Tibial artery (tissue), 4 donors: Measurements from ENCODE around the gene UBASH3B.

Experiments
- DNase-seq, 2 donors: peaks; one replicate each; pipeline ENCODE4 v3.0.0-alpha.2; 2019
- H3K27ac ChIP-seq, 2 donors: fragments of 200-600 bp; sonication (generic) in 1 of 2; 1 replicate in 1 of 2; 2 replicates in 1 of 2; pipeline ENCODE4 v1.5.1; 2018 to 2019; ENCODE audit warnings: mild to moderate bottlenecking in 1 of 2
- H3K27me3 ChIP-seq, 2 donors: fragments of 200-600 bp; sonication (generic) in 1 of 2; one replicate each; pipeline versions ENCODE4 v1.5.1 to v1.6.0; 2016 to 2019
- H3K36me3 ChIP-seq, 3 donors: fragments of 200-600 bp; sonication (generic) in 2 of 3; one replicate each; pipeline ENCODE4 v1.5.1; 2016 to 2019; ENCODE audit warnings: mild to moderate bottlenecking in 2 of 3
- H3K4me1 ChIP-seq, 4 donors: fragments of 200-600 bp; sonication (generic) in 2 of 4; 1 replicate in 3 of 4; 2 replicates in 1 of 4; pipeline ENCODE4 v1.5.1; 2016 to 2019
- H3K4me3 ChIP-seq, 2 donors: fragments of 200-600 bp; sonication (generic) in 1 of 2; 1 replicate in 1 of 2; 2 replicates in 1 of 2; pipeline ENCODE4 v1.5.1; 2018 to 2019; ENCODE audit warnings: mild to moderate bottlenecking in 2 of 2
- H3K9me3 ChIP-seq, 3 donors: fragments of 200-600 bp; sonication (generic) in 1 of 3; one replicate each; pipeline ENCODE4 v1.5.1; 2016 to 2019
- intact Hi-C: fragments of 100-400 bp; cut with DNase I; formaldehyde crosslinking; loops from one replicate; pipeline ENCODE4 v1.15.0; 2023; ENCODE audit warnings: low total_unique reads
- TF ChIP-seq, protein P1 (sequence below), 2 experiments: fragments of 200-600 bp in 1 of 2; fragments of 450-650 bp in 1 of 2; IDR thresholded peaks; one replicate each; pipeline ENCODE4 v1.5.1; 2017 to 2019; ENCODE audit warnings: antibody characterized with exemption in 2 of 2, mild to moderate bottlenecking in 1 of 2, moderate library complexity in 1 of 2

UBASH3B gene

DNA sequence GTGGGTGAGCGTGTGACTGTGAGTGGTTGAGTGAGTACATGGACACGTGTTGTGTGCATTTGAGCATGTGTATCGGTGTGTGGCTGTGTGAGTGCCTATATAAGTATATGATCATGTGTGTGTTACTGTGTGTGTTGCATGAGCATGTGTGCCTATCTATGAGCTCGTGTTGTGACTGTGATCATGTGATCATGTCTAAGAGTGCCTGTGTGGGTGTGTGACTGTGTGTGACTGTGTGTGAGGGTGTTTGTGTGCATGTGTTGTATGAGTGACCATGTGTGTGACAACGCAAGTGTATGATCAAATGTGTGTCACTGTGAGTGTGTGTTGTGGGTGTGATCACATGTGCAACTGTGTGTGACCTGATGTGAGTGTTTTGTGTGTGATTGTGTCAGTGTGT is 88.8 kb downstream of the UBASH3B start:
- no peaks in the 10 kb centered on the region for H3K36me3 ChIP-seq
- no peak overlapping the region for H3K27ac ChIP-seq
- H3K4me3 ChIP-seq: no peak overlapping the region
- no peaks in the 10 kb centered on the region for H3K27me3 ChIP-seq
- TF ChIP-seq, protein P1, sequence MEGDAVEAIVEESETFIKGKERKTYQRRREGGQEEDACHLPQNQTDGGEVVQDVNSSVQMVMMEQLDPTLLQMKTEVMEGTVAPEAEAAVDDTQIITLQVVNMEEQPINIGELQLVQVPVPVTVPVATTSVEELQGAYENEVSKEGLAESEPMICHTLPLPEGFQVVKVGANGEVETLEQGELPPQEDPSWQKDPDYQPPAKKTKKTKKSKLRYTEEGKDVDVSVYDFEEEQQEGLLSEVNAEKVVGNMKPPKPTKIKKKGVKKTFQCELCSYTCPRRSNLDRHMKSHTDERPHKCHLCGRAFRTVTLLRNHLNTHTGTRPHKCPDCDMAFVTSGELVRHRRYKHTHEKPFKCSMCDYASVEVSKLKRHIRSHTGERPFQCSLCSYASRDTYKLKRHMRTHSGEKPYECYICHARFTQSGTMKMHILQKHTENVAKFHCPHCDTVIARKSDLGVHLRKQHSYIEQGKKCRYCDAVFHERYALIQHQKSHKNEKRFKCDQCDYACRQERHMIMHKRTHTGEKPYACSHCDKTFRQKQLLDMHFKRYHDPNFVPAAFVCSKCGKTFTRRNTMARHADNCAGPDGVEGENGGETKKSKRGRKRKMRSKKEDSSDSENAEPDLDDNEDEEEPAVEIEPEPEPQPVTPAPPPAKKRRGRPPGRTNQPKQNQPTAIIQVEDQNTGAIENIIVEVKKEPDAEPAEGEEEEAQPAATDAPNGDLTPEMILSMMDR (IDR thresholded peaks at IDR 0.05): no peak
- no peaks in the 10 kb centered on the region for H3K9me3 ChIP-seq
- no peaks in the 10 kb centered on the region for H3K4me1 ChIP-seq
- no peak for DNase-seq
- intact Hi-C loops: no loop called here

DNA sequence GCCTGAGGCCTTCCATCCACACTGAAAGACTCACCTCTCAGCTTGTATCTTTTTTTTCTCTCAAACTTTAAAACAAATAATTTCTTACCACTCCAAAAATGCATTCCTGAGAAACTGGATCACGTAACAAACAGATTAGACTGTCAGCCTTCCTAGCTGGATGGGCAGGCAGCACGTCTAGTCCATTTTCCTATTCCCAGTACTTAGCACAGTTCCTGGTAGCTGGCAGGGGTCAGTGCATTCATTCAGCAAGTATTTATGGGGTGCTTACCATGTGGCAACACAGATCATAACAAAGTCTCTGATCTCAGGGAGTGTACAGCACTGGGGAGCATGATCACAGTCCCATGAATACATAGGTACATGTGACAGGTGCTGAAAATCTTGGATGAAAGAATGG is 89.6 kb downstream of the UBASH3B start:
- H3K27ac ChIP-seq: no peak overlapping the region
- no peak overlapping the region for H3K4me3 ChIP-seq
- H3K4me1 ChIP-seq: no peaks in the 10 kb centered on the region
- DNase-seq: no peak
- no peaks in the 10 kb centered on the region for H3K36me3 ChIP-seq
- intact Hi-C loops: no loop called here
- TF ChIP-seq, protein P1 (IDR thresholded peaks at IDR 0.05): no peak
- H3K27me3 ChIP-seq: no peaks in the 10 kb centered on the region
- no peaks in the 10 kb centered on the region for H3K9me3 ChIP-seq

DNA sequence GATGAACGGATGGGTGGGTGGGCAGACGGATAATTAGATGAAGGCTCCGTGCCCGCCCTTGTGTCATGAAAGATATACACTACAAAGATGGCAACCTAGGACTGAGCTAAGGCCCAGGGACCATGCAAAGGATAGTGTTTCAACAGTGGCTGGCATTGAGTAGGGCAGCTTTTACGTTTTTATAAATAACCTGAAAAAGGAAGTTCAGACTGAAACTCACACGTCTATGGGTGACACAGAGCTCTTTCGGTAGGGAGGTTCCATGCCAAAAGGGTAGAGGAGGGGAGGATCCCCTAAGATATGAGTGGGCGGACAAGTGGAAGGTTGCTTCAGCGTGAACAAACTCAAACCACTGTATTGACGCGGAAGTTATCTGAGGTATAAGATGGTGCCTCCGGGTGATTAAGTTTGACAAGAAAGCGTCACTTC is 90.5 kb downstream of the UBASH3B start:
- Histone ChIP-seq H3K9me3 (no peaks in the 10 kb centered on the region), H3K36me3 (no peaks in the 10 kb centered on the region), H3K4me1 (no peaks in the 10 kb centered on the region), H3K27me3 (no peaks in the 10 kb centered on the region), H3K27ac (no peak overlapping the region), H3K4me3 (no peak overlapping the region)
- TF ChIP-seq, protein P1 (IDR thresholded peaks at IDR 0.05): no peak
- intact Hi-C loops: no loop called here
- no peak for DNase-seq

DNA sequence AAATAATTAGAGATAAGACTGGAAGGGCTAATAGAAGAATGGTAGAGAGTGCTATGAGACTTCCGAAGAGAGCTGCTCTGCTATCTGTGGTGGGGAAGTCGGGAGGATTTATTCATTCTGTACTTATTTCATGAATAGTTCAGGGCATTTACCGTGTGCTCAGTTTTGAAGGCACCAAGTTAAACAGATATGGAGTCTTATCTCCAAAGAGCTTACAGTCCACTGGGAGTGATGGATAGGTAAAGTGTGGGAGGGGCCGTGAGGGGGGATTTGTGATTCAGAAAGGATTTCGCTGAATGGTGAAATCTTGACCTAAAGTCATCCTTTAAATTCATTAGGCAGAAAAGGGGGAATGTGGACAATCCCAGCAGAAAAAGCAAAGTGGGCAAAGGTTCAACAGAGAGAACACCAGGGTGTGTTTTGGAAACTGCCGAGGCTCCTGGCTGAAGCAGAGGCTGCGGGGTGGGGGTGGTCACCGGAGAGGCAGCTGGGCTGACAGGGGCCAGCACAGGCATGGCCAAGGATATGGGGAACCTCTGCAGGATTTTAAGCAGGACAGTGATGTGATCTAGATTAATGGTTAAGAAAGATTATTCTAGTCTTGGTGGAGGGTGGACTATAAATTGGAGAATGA is 91.2 kb downstream of the UBASH3B start:
- no peak for DNase-seq
- H3K27ac ChIP-seq: no peak overlapping the region
- no peak overlapping the region for H3K4me3 ChIP-seq
- TF ChIP-seq, protein P1 (IDR thresholded peaks at IDR 0.05): no peak
- H3K4me1 ChIP-seq: no peaks in the 10 kb centered on the region
- intact Hi-C loops: no loop called here
- H3K36me3 ChIP-seq: no peaks in the 10 kb centered on the region
- no peaks in the 10 kb centered on the region for H3K27me3 ChIP-seq
- H3K9me3 ChIP-seq: no peaks in the 10 kb centered on the region

DNA sequence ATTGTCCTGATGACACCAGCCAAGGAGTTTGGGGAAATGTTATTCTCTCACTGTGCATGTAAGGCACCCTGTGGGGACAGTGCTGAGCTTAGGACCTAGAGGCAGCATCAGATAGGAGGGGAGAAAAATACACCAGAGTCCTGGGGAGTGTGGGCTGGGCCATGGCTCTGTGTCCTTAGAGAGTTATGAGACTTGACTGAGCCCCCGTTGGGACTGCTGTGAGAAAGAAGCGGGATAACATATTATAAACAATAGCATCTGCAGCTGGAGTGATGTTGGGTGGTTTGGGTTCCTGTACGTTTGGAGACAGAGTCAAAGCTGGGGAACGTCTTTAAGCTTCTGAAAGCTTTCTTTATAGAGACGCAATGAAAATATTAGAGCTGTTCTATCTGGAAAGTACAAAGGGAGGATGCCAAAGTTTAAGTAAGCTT is 91.8 kb downstream of the UBASH3B start:
- Histone ChIP-seq H3K4me1 (no peaks in the 10 kb centered on the region), H3K27ac (no peak overlapping the region), H3K4me3 (no peak overlapping the region), H3K36me3 (no peaks in the 10 kb centered on the region), H3K9me3 (no peaks in the 10 kb centered on the region), H3K27me3 (no peaks in the 10 kb centered on the region)
- no peak for DNase-seq
- TF ChIP-seq, protein P1 (IDR thresholded peaks at IDR 0.05): no peak
- intact Hi-C loops: no loop called here
